ENCODE measurements around the gene HMGB4.

HMGB4 gene

GRCh38 chr1:33897092-33897725 is 33.3 kb downstream of the HMGB4 start:
- DNase-seq (ENCODE audit: low read depth in 2 of 2, low spot score in 1 of 2), result no peak

DNA sequence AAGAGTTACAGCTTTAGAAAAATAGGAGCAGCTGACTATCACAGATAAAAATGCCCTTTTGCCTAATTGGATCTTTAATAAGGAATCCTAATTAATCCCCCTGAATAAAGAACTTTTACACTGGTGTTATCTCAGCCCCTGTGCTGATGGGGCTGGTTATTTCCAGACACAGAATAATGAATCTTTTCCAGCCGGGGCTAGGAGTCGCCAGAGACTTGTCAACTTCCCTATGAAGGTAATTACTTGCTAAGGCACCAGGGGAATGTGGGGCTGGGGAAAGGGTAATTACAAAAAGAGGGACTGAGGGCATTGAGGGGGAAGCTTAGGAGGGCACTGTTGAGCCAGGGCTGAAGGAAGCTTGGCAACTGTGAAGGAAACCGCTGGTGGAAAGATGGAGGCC is 34.5 kb downstream of the HMGB4 start:
- DNase-seq (ENCODE audit: low read depth in 2 of 2, low spot score in 1 of 2), result no peak

GRCh38 chr1:33898881-33899280 is 35.0 kb downstream of the HMGB4 start:
- no peak for DNase-seq (ENCODE audit: low read depth in 2 of 2, low spot score in 1 of 2)

DNA sequence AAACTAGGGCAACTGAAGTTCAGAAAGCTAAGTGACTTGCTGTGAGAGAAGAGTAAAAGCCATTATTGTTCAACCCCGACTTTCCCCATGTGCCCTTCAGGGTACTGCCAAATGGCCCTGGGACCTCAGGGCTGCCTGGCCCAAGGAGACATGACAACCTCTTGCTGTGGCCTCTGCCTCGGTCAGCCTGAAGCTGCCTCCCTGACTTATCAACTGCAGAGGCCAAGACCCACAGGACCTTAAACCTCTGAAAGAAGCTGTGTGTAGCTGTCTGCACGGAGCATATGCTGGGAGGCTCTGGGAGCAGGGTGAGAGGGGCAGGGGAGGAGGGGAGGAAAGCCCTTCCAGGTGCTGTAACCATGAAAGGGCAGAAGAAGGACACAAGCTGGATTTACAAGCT is 35.9 kb downstream of the HMGB4 start:
- no peak for DNase-seq (ENCODE audit: low read depth in 2 of 2, low spot score in 1 of 2)

DNA sequence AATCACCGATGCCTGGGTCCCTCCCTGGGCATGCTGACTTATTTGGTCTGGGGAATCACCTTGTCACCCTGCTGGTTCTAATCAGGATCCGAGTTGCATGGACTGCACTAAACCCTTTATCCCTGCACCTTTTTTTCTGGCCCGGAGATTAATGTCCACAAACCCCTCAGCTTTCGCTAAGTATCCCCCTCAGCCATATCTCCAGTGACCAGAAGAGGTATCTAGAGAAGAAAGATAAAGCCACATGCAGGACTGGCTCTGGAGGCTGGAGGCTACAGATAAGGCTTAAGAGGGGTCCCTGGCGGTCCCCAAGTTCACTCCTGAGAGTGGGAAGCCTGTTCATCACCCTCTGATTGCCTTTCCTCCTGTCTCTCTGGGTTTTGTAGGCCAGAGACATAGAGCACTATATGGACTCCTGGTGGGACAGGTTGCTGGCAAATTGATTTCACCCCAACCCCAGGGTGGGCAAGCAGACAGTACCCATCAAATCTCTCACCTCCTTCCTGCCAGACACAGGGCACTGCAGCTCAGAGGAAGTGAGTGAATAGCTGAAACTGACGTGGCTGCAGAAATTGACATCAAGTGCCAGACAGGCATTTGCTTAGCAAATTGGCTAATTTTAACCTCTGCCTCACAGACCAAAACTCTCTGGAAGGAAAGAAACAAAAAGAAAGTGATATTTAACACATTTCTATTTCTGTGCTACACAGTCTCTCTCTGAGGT is 38.8 kb downstream of the HMGB4 start:
- DNase-seq (ENCODE audit: low read depth in 2 of 2, low spot score in 1 of 2), result no peak

DNA sequence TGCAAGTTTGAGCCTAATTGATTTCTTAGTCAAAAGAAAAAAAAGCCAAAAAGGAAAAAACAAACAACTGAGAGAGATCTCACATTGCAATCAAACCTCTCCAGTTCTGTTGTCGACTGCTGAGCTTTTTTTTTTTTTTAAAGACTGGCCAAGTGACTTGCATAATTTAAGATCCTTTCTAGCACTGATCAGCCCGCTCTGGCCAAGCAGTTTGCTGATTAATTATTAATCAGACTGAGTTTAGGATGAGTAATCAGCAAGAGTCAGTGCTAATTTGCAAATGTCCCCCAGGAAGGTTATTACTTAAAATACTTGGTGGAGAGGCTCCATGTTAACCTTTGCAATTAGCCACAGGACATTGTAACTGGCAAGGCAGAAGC is 39.3 kb downstream of the HMGB4 start:
- no peak for DNase-seq (ENCODE audit: low read depth in 2 of 2, low spot score in 1 of 2)

DNA sequence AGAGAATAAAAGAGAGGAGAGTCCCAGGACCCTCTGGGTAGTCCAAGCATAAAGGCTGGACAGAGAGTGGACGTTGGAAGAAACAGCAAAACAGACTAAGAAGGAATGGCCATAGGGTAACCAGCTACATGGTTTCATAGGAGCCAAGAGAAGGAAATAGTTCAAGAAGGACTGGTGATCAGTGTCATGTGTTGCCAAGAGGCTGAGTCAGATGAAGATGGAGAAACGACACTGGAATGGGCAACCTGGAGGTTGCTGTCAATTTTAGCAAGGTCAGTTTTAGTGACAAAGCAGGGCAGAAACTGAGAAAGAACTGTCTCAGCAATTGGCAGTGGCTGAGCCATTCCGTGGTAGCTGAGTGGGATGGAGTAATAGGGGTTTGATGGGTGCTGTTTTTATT is 41.4 kb downstream of the HMGB4 start:
- no peak for DNase-seq (ENCODE audit: low read depth in 2 of 2, low spot score in 1 of 2)

- no peak for DNase-seq (ENCODE audit: low read depth in 2 of 2, low spot score in 1 of 2)
Observed at GRCh38 chr1:33906156-33906555, 42.3 kb downstream of the HMGB4 start.

- DNase-seq (ENCODE audit: low read depth in 2 of 2, low spot score in 1 of 2), result no peak
Observed at GRCh38 chr1:33908324-33908956, 44.6 kb downstream of the HMGB4 start.

Data from stimulated activated CD8-positive, alpha-beta memory T cell treated with anti-CD3 and anti-CD28 coated beads, Interleukin-4, amount 100 ng/mL, for 1 hour (primary cell).